ENCODE measurements around the gene SLC38A3. TPM values are rescaled to one million over a fixed set of nuclear protein-coding genes. Genes with fewer than 3 reads are reported as not detected.

SLC38A3 gene
- total and polyA plus RNA-seq, 9 of the 15 experiments (the other 6 are each of a cell fraction or from before 2014, with no cell fraction given) = 0.09 to 0.38 (median 0.16) TPM; not detected in 6

DNA sequence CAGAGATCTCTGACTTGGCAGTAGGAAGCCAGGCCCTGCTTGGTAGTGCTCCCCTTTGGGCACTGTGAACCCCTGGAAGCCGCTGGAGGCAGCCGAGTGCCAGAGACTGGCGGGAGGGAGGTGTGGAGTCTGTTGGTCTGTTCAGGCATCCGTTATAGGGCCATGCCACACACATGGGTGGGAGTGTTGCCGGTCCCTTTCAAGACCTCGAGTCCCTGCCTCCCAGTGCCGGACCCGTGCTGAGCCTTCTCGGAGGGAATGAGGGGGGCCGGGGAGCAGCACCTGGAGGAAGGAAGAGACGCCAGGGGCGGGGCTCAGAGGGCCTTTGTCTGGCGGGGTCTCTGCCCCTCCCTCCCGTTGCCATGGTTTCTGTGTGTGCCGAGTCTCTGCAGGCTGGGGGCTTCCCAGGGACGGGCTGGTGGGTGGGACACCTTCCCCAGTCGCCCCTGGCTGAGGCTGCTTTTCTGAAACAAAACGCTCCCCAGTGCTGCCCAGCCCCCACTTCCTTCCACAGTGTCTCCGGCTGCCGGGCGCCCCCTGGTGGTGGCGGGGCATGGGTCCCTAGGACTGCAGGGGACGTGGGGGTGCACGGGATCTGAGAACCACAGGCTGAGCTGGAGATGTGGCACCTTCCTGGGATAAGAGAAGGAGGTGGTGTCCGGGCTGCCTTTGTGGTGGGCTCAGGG lies 40.9 kb downstream of the SLC38A3 start (continued):
- TF ChIP-seq, protein P1, sequence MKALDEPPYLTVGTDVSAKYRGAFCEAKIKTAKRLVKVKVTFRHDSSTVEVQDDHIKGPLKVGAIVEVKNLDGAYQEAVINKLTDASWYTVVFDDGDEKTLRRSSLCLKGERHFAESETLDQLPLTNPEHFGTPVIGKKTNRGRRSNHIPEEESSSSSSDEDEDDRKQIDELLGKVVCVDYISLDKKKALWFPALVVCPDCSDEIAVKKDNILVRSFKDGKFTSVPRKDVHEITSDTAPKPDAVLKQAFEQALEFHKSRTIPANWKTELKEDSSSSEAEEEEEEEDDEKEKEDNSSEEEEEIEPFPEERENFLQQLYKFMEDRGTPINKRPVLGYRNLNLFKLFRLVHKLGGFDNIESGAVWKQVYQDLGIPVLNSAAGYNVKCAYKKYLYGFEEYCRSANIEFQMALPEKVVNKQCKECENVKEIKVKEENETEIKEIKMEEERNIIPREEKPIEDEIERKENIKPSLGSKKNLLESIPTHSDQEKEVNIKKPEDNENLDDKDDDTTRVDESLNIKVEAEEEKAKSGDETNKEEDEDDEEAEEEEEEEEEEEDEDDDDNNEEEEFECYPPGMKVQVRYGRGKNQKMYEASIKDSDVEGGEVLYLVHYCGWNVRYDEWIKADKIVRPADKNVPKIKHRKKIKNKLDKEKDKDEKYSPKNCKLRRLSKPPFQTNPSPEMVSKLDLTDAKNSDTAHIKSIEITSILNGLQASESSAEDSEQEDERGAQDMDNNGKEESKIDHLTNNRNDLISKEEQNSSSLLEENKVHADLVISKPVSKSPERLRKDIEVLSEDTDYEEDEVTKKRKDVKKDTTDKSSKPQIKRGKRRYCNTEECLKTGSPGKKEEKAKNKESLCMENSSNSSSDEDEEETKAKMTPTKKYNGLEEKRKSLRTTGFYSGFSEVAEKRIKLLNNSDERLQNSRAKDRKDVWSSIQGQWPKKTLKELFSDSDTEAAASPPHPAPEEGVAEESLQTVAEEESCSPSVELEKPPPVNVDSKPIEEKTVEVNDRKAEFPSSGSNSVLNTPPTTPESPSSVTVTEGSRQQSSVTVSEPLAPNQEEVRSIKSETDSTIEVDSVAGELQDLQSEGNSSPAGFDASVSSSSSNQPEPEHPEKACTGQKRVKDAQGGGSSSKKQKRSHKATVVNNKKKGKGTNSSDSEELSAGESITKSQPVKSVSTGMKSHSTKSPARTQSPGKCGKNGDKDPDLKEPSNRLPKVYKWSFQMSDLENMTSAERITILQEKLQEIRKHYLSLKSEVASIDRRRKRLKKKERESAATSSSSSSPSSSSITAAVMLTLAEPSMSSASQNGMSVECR (CRISPR knock-in tag; IDR thresholded peaks at IDR 0.05) = 0 out of 2 replicates have a peak, but pooled peaks have one; percentile 46
- TF ChIP-seq, protein P2, sequence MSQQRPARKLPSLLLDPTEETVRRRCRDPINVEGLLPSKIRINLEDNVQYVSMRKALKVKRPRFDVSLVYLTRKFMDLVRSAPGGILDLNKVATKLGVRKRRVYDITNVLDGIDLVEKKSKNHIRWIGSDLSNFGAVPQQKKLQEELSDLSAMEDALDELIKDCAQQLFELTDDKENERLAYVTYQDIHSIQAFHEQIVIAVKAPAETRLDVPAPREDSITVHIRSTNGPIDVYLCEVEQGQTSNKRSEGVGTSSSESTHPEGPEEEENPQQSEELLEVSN (IDR thresholded peaks at IDR 0.05; ENCODE audit: borderline replicate concordance in 1 of 2, extremely low read depth in 1 of 2, insufficient read depth in 1 of 2, insufficient read length in 1 of 2, low read depth in 1 of 2, low read length in 1 of 2, poor library complexity in 1 of 2, severe bottlenecking in 1 of 2) = no peak
- TF ChIP-seq CHD2 (IDR thresholded peaks at IDR 0.05; ENCODE audit: low read depth, low read length) (peak; percentile 70), ZNF75A (CRISPR knock-in tag; IDR thresholded peaks at IDR 0.05) (no peak), TAL1 (IDR thresholded peaks at IDR 0.05) (no peak), MCM3 (IDR thresholded peaks at IDR 0.05) (no peak)
- TF ChIP-seq, protein P3, sequence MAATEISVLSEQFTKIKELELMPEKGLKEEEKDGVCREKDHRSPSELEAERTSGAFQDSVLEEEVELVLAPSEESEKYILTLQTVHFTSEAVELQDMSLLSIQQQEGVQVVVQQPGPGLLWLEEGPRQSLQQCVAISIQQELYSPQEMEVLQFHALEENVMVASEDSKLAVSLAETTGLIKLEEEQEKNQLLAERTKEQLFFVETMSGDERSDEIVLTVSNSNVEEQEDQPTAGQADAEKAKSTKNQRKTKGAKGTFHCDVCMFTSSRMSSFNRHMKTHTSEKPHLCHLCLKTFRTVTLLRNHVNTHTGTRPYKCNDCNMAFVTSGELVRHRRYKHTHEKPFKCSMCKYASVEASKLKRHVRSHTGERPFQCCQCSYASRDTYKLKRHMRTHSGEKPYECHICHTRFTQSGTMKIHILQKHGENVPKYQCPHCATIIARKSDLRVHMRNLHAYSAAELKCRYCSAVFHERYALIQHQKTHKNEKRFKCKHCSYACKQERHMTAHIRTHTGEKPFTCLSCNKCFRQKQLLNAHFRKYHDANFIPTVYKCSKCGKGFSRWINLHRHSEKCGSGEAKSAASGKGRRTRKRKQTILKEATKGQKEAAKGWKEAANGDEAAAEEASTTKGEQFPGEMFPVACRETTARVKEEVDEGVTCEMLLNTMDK (IDR thresholded peaks at IDR 0.05; ENCODE audit: borderline replicate concordance, insufficient read depth, low read depth, low read length, poor library complexity, severe bottlenecking) = peak; percentile 87
- TF ChIP-seq, protein P4, sequence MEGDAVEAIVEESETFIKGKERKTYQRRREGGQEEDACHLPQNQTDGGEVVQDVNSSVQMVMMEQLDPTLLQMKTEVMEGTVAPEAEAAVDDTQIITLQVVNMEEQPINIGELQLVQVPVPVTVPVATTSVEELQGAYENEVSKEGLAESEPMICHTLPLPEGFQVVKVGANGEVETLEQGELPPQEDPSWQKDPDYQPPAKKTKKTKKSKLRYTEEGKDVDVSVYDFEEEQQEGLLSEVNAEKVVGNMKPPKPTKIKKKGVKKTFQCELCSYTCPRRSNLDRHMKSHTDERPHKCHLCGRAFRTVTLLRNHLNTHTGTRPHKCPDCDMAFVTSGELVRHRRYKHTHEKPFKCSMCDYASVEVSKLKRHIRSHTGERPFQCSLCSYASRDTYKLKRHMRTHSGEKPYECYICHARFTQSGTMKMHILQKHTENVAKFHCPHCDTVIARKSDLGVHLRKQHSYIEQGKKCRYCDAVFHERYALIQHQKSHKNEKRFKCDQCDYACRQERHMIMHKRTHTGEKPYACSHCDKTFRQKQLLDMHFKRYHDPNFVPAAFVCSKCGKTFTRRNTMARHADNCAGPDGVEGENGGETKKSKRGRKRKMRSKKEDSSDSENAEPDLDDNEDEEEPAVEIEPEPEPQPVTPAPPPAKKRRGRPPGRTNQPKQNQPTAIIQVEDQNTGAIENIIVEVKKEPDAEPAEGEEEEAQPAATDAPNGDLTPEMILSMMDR (IDR thresholded peaks at IDR 0.05 in 2 of 3, conservative IDR thresholded peaks at IDR 0.05 in 1 of 3; ENCODE audit: insufficient read depth in 2 of 3, low read depth in 1 of 3, low read length in 3 of 3) = peak; percentile 85 to 93 (median 91)
- TF ChIP-seq, protein P5, sequence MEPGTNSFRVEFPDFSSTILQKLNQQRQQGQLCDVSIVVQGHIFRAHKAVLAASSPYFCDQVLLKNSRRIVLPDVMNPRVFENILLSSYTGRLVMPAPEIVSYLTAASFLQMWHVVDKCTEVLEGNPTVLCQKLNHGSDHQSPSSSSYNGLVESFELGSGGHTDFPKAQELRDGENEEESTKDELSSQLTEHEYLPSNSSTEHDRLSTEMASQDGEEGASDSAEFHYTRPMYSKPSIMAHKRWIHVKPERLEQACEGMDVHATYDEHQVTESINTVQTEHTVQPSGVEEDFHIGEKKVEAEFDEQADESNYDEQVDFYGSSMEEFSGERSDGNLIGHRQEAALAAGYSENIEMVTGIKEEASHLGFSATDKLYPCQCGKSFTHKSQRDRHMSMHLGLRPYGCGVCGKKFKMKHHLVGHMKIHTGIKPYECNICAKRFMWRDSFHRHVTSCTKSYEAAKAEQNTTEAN (CRISPR knock-in tag; IDR thresholded peaks at IDR 0.05) = 0 out of 2 replicates have a peak, but pooled peaks have one; percentile 42

Measured in K562 (cell line).